Measurements from ENCODE around the gene IL13RA1. TPM values are rescaled to one million over a fixed set of nuclear protein-coding genes. Genes with fewer than 3 reads are reported as not detected.

IL13RA1 gene
- total RNA-seq, 1 donor from 2014 or later: 25.0 TPM

GRCh38 chrX:118717678-118718391 lies 9.6 kb upstream of the IL13RA1 start:
- no peak overlapping the region for H3K4me3 ChIP-seq (ENCODE audit: low read depth, low read length)
- no peak for FAIRE-seq
- no peaks in the 10 kb centered on the region for H3K27me3 ChIP-seq (ENCODE audit: control insufficient read depth, insufficient read depth, low read length)
- DNase-seq (ENCODE audit: low read depth): no peak
- H3K36me3 ChIP-seq (ENCODE audit: control insufficient read depth, insufficient read depth, low read length): no peaks in the 10 kb centered on the region
- no peak for TF ChIP-seq CTCF (IDR thresholded peaks at IDR 0.05; ENCODE audit: insufficient read depth, low read length, severe bottlenecking)

GRCh38 chrX:118718737-118719136 lies 8.7 kb upstream of the IL13RA1 start:
- no peaks in the 10 kb centered on the region for H3K36me3 ChIP-seq (ENCODE audit: control insufficient read depth, insufficient read depth, low read length)
- FAIRE-seq: no peak
- no peak for TF ChIP-seq CTCF (IDR thresholded peaks at IDR 0.05; ENCODE audit: insufficient read depth, low read length, severe bottlenecking)
- H3K4me3 ChIP-seq (ENCODE audit: low read depth, low read length): no peak overlapping the region
- DNase-seq (ENCODE audit: low read depth): no peak
- no peaks in the 10 kb centered on the region for H3K27me3 ChIP-seq (ENCODE audit: control insufficient read depth, insufficient read depth, low read length)

- no peak for FAIRE-seq
Measured at GRCh38 chrX:118720058-118720707, 7.2 kb upstream of the IL13RA1 start.

GRCh38 chrX:118723376-118723775 lies 4.0 kb upstream of the IL13RA1 start:
- TF ChIP-seq CTCF (IDR thresholded peaks at IDR 0.05; ENCODE audit: insufficient read depth, low read length, severe bottlenecking): no peak
- Histone ChIP-seq H3K36me3 (ENCODE audit: control insufficient read depth, insufficient read depth, low read length) (no peaks in the 10 kb centered on the region), H3K4me3 (ENCODE audit: low read depth, low read length) (no peak overlapping the region), H3K27me3 (ENCODE audit: control insufficient read depth, insufficient read depth, low read length) (no peaks in the 10 kb centered on the region)
- DNase-seq (ENCODE audit: low read depth) (peak; percentile 64), FAIRE-seq (no peak)

More at GRCh38 chrX:118720058-118720707, 7.2 kb upstream of the IL13RA1 start:
- DNase-seq (ENCODE audit: low read depth): no peak
- Histone ChIP-seq H3K4me3 (ENCODE audit: low read depth, low read length) (no peak overlapping the region), H3K27me3 (ENCODE audit: control insufficient read depth, insufficient read depth, low read length) (no peaks in the 10 kb centered on the region), H3K36me3 (ENCODE audit: control insufficient read depth, insufficient read depth, low read length) (no peaks in the 10 kb centered on the region)
- no peak for TF ChIP-seq CTCF (IDR thresholded peaks at IDR 0.05; ENCODE audit: insufficient read depth, low read length, severe bottlenecking)

GRCh38 chrX:118724365-118724764 lies 3.0 kb upstream of the IL13RA1 start:
- H3K27me3 ChIP-seq (ENCODE audit: control insufficient read depth, insufficient read depth, low read length): no peaks in the 10 kb centered on the region
- H3K36me3 ChIP-seq (ENCODE audit: control insufficient read depth, insufficient read depth, low read length): no peaks in the 10 kb centered on the region
- H3K4me3 ChIP-seq (ENCODE audit: low read depth, low read length): no peak overlapping the region
- TF ChIP-seq CTCF (IDR thresholded peaks at IDR 0.05; ENCODE audit: insufficient read depth, low read length, severe bottlenecking): no peak
- no peak for DNase-seq (ENCODE audit: low read depth)
- no peak for FAIRE-seq
